HCT116 (cell line): ENCODE data around the gene RRBP1. TPM values are rescaled to one million over a fixed set of nuclear protein-coding genes. Genes with fewer than 3 reads are reported as not detected.

Experiments used
- ATAC-seq: fragments of 200-7000 bp; cut with Tn5 transposase; 2 replicates; pipeline ENCODE4 v1.9.1; 2020; ENCODE audit warnings: mild to moderate bottlenecking, moderate library complexity
- BruUV-seq: library from RNA; stranded (reverse); fragments of 400-500 nt; replicated peaks from 2 replicates; lab custom pipeline; 2021; lab: Mats Ljungman, UMichigan
- CTCF ChIA-PET: fragments of 300-600 bp; sonication (Branson Sonifier 250); formaldehyde crosslinking; loops from one replicate; lab custom pipeline; 2021; ENCODE audit warnings: antibody characterized with exemption; lab: Charles Lee
- POLR2A ChIA-PET: fragments of 300-600, 350-600 bp; sonication (Branson Sonifier 250); formaldehyde crosslinking; loops from one replicate; lab custom pipeline; 2021; ENCODE audit warnings: antibody characterized with exemption; lab: Charles Lee
- RAD21 ChIA-PET, 2 experiments: fragments of 300-600 bp; sonication (Branson Sonifier 250); formaldehyde crosslinking; loops; one replicate each; lab custom pipeline; 2023; ENCODE audit warnings: low total read pairs in 2 of 2; ENCODE audit not compliant: uncharacterized antibody in 2 of 2, unreplicated experiment in 2 of 2, low non-redundant PET in 1 of 2; lab: Charles Lee
- DNase-seq: peaks from one replicate; pipeline ENCODE4 v3.0.0-alpha.2; 2010; ENCODE audit warnings: low read depth, low spot score
- H2AFZ ChIP-seq: fragments of 200-600 bp; shearing (Covaris generic), sonication (generic); 2 replicates; pipeline ENCODE4 v1.6.1; 2017; ENCODE audit warnings: low read depth, mixed run types, mixed read lengths, antibody characterized with exemption, low read length; ENCODE audit not compliant: poor library complexity, severe bottlenecking
- H3K27ac ChIP-seq: 2 replicates; pipeline ENCODE4 v1.5.1; 2012; ENCODE audit warnings: low read depth, low read length
- H3K27me3 ChIP-seq: fragments of 200-600 bp; sonication (generic); 2 replicates; pipeline ENCODE4 v1.6.1; 2016; ENCODE audit warnings: mixed run types, low read length, mixed read lengths; ENCODE audit not compliant: insufficient read depth
- H3K36me3 ChIP-seq, 2 experiments: fragments of 200-500 bp in 1 of 2; fragments of 200-600 bp in 1 of 2; sonication (Bioruptor generic) in 1 of 2; sonication (generic) in 1 of 2; 2 replicates each; pipeline versions ENCODE4 v1.5.1 to v1.6.1; 2014 to 2016; ENCODE audit warnings: low read length in 2 of 2, inconsistent platforms in 1 of 2, mixed read lengths in 1 of 2, mixed run types in 1 of 2; ENCODE audit not compliant: insufficient read depth in 2 of 2, control insufficient read depth in 1 of 2
- H3K4me1 ChIP-seq, 2 experiments: fragments of 200-600 bp in 1 of 2; sonication (generic) in 1 of 2; 2 replicates each; pipeline versions ENCODE4 v1.5.1 to v1.6.1; 2012 to 2017; ENCODE audit warnings: low read length in 2 of 2, inconsistent platforms in 1 of 2, mild to moderate bottlenecking in 1 of 2, mixed read lengths in 1 of 2, mixed run types in 1 of 2, moderate library complexity in 1 of 2; ENCODE audit not compliant: insufficient read depth in 2 of 2, control insufficient read depth in 1 of 2
- H3K4me2 ChIP-seq: fragments of 200-600 bp; sonication (generic); 2 replicates; pipeline ENCODE4 v1.6.1; 2017; ENCODE audit warnings: mixed run types, low read length, mixed read lengths
- H3K4me3 ChIP-seq, 2 experiments: fragments of 200-600 bp in 1 of 2; sonication (generic) in 1 of 2; replicated peaks in 1 of 2; 2 replicates each; pipeline ENCODE4 v1.5.1; 2011 to 2016; ENCODE audit warnings: low read length in 2 of 2, control low read depth in 1 of 2, low read depth in 1 of 2, mild to moderate bottlenecking in 1 of 2, mixed read lengths in 1 of 2, mixed run types in 1 of 2
- H3K79me2 ChIP-seq: fragments of 200-600 bp; sonication (generic); 2 replicates; pipeline ENCODE4 v1.6.1; 2017; ENCODE audit warnings: mild to moderate bottlenecking, mixed run types, low read length, moderate library complexity, mixed read lengths; ENCODE audit not compliant: insufficient read depth
- H3K9ac ChIP-seq: fragments of 200-600 bp; sonication (generic); 2 replicates; pipeline ENCODE4 v1.6.1; 2016; ENCODE audit warnings: low read length, mixed read lengths
- H3K9me2 ChIP-seq: fragments of 200-600 bp; sonication (generic), shearing (Covaris generic); 2 replicates; pipeline ENCODE4 v1.6.1; 2017; ENCODE audit warnings: mixed run types, mild to moderate bottlenecking, moderate library complexity; ENCODE audit not compliant: insufficient read depth
- H3K9me3 ChIP-seq, 2 experiments: fragments of 200-500 bp in 1 of 2; fragments of 200-600 bp in 1 of 2; sonication (Bioruptor generic) in 1 of 2; sonication (generic) in 1 of 2; 2 replicates each; pipeline ENCODE4 v1.6.1; 2014 to 2017; ENCODE audit warnings: low read length in 2 of 2, mixed read lengths in 2 of 2, inconsistent platforms in 1 of 2, low read depth in 1 of 2, mild to moderate bottlenecking in 1 of 2, mixed run types in 1 of 2, moderate library complexity in 1 of 2; ENCODE audit not compliant: control insufficient read depth in 1 of 2, insufficient read depth in 1 of 2
- H4K20me1 ChIP-seq: fragments of 200-600 bp; sonication (generic), shearing (Covaris generic); 2 replicates; pipeline ENCODE4 v1.6.1; 2017; ENCODE audit warnings: mixed run types, mild to moderate bottlenecking, moderate library complexity; ENCODE audit not compliant: insufficient read depth
- ATF3 ChIP-seq: IDR thresholded peaks from 2 replicates; pipeline ENCODE4 v1.6.1; 2012
- CEBPB ChIP-seq: IDR thresholded peaks from 2 replicates; pipeline ENCODE4 v1.6.1; 2012; ENCODE audit warnings: low read depth
- ELF1 ChIP-seq: IDR thresholded peaks from 2 replicates; pipeline ENCODE4 v1.6.1; 2012; ENCODE audit warnings: low read depth, borderline replicate concordance
- EZH2 ChIP-seq: fragments of 200-600 bp; sonication (generic); IDR thresholded peaks from 2 replicates; pipeline ENCODE4 v1.6.1; 2017; ENCODE audit warnings: antibody characterized with exemption, mixed run types
- EZH2phosphoT487 ChIP-seq: fragments of 200-600 bp; IDR thresholded peaks from 2 replicates; pipeline ENCODE4 v1.6.1; 2018; ENCODE audit warnings: antibody characterized with exemption, borderline replicate concordance
- MAX ChIP-seq: IDR thresholded peaks from 2 replicates; pipeline ENCODE4 v1.6.1; 2012
- POLR2A ChIP-seq: IDR thresholded peaks from 2 replicates; pipeline ENCODE4 v1.7.0; 2011; ENCODE audit warnings: borderline replicate concordance; ENCODE audit not compliant: insufficient read depth, insufficient read length; ENCODE audit errors: extremely low read depth
- POLR2AphosphoS5 ChIP-seq: IDR thresholded peaks from 2 replicates; pipeline ENCODE4 v1.6.1; 2011; ENCODE audit warnings: mild to moderate bottlenecking, low read depth, low read length, moderate library complexity
- TCF7L2 ChIP-seq: IDR thresholded peaks from 2 replicates; pipeline ENCODE4 v1.7.0; 2011; ENCODE audit warnings: borderline replicate concordance, inconsistent platforms; ENCODE audit not compliant: insufficient read depth, insufficient read length; ENCODE audit errors: extremely low read depth
- YY1 ChIP-seq: IDR thresholded peaks from 2 replicates; pipeline ENCODE4 v1.6.1; 2011; ENCODE audit warnings: low read length, low read depth, moderate library complexity, mild to moderate bottlenecking; ENCODE audit not compliant: insufficient replicate concordance; ENCODE audit errors: extremely low read depth
- ZBTB33 ChIP-seq: IDR thresholded peaks from 2 replicates; pipeline ENCODE4 v1.6.1; 2011; ENCODE audit warnings: mild to moderate bottlenecking, low read length, moderate library complexity; ENCODE audit not compliant: insufficient replicate concordance; ENCODE audit errors: extremely low read depth
- ZNF274 ChIP-seq: fragments of 200-500 bp; sonication (Bioruptor generic); IDR thresholded peaks from 2 replicates; pipeline ENCODE4 v1.6.1; 2014; ENCODE audit warnings: mild to moderate bottlenecking, low read depth, low read length, inconsistent platforms
- intact Hi-C: fragments of 100-400 bp; cut with micrococcal nuclease; formaldehyde crosslinking; loops from 2 replicates; pipeline ENCODE4 v1.10.0; 2022
- total RNA-seq: library from RNA; stranded (reverse); gene quantifications from one replicate; pipeline ENCODE4 v1.2.1, GENCODE V29; 2021; ENCODE audit not compliant: unreplicated experiment
- TF ChIP-seq, protein P1 (sequence below), 3 experiments: fragments of 200-600 bp in 1 of 3; sonication (generic) in 1 of 3; IDR thresholded peaks in 2 of 3; conservative IDR thresholded peaks in 1 of 3; 2 replicates each; pipeline ENCODE4 v1.5.1; 2012 to 2017; ENCODE audit warnings: low read depth in 2 of 3, low read length in 2 of 3, antibody characterized with exemption in 1 of 3, borderline replicate concordance in 1 of 3, control low read depth in 1 of 3, mild to moderate bottlenecking in 1 of 3, mixed read lengths in 1 of 3, mixed run types in 1 of 3, moderate library complexity in 1 of 3; ENCODE audit not compliant: insufficient read depth in 1 of 3

The RRBP1 gene
- total RNA-seq, 1 experiment from 2014 or later: 123 TPM

GRCh38 chr20:17642404-17643269, 39.4 kb downstream of the RRBP1 start:
- intact Hi-C loops: no loop called here
- Histone ChIP-seq H2AFZ (no peak overlapping the region), H3K27ac (no peak overlapping the region), H3K36me3 (peaks cover 6 to 12% of the 10 kb centered on the region in 2 experiments; a peak in 2 of 4 replicates), H3K4me3 (no peak overlapping the region), H3K9me3 (no peaks in the 10 kb centered on the region), H3K79me2 (peaks cover 46% of the 10 kb centered on the region), H3K9me2 (no peaks in the 10 kb centered on the region), H3K4me2 (no peak overlapping the region), H4K20me1 (no peaks in the 10 kb centered on the region), H3K4me1 (no peaks in the 10 kb centered on the region), H3K9ac (no peak overlapping the region), H3K27me3 (no peaks in the 10 kb centered on the region)
- no peak for ATAC-seq
- TF ChIP-seq EZH2phosphoT487: no peak
- TF ChIP-seq, protein P1, sequence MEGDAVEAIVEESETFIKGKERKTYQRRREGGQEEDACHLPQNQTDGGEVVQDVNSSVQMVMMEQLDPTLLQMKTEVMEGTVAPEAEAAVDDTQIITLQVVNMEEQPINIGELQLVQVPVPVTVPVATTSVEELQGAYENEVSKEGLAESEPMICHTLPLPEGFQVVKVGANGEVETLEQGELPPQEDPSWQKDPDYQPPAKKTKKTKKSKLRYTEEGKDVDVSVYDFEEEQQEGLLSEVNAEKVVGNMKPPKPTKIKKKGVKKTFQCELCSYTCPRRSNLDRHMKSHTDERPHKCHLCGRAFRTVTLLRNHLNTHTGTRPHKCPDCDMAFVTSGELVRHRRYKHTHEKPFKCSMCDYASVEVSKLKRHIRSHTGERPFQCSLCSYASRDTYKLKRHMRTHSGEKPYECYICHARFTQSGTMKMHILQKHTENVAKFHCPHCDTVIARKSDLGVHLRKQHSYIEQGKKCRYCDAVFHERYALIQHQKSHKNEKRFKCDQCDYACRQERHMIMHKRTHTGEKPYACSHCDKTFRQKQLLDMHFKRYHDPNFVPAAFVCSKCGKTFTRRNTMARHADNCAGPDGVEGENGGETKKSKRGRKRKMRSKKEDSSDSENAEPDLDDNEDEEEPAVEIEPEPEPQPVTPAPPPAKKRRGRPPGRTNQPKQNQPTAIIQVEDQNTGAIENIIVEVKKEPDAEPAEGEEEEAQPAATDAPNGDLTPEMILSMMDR (IDR thresholded peaks at IDR 0.05 in 2 of 3, conservative IDR thresholded peaks at IDR 0.05 in 1 of 3; ENCODE audit: borderline replicate concordance in 1 of 3, insufficient read depth in 1 of 3, low read depth in 2 of 3, low read length in 2 of 3): no peak
- no peak for TF ChIP-seq TCF7L2
- no peak for TF ChIP-seq ZBTB33
- no peak for TF ChIP-seq CEBPB
- no peak for TF ChIP-seq YY1
- no peak for TF ChIP-seq EZH2
- TF ChIP-seq ATF3: no peak
- TF ChIP-seq POLR2AphosphoS5: no peak
- TF ChIP-seq POLR2A: no peak
- no peak for TF ChIP-seq MAX
- no peak for TF ChIP-seq ZNF274
- TF ChIP-seq ELF1: no peak
- BruUV-seq: no TSS peak
- POLR2A ChIA-PET: no interaction called here
- no peak for DNase-seq
- RAD21 ChIA-PET: no interaction called here
- CTCF ChIA-PET: interaction anchor here (1.1 kb wide), 1 partner anchor 12 kb away, joined by 3 read pairs; no protein-coding TSS in a partner anchor
